Esophagus muscularis mucosa (tissue), 4 donors: ENCODE results near the gene ATP10B. TPM values are rescaled to one million over a fixed set of nuclear protein-coding genes. Genes with fewer than 3 reads are reported as not detected.

Experiments used
- DNase-seq: peaks from one replicate; pipeline ENCODE4 v3.0.0-alpha.2; 2017; ENCODE audit errors: extremely low spot score
- H3K27ac ChIP-seq, 4 donors: fragments of 200-600 bp; sonication (generic); replicated peaks in 1 of 4; 1 replicate in 3 of 4; 2 replicates in 1 of 4; pipeline ENCODE4 v1.5.1; 2016 to 2019; ENCODE audit warnings: mild to moderate bottlenecking in 1 of 4
- H3K27me3 ChIP-seq, 4 donors: fragments of 200-600 bp; sonication (generic); one replicate each; pipeline versions ENCODE4 v1.5.1 to v1.6.0; 2016 to 2019
- H3K36me3 ChIP-seq, 4 donors: fragments of 200-600 bp; sonication (generic); one replicate each; pipeline ENCODE4 v1.5.1; 2016 to 2019
- H3K4me1 ChIP-seq, 4 donors: fragments of 200-600 bp; sonication (generic); one replicate each; pipeline ENCODE4 v1.5.1; 2016 to 2019
- H3K4me3 ChIP-seq, 4 donors: fragments of 200-600 bp; sonication (generic); 1 replicate in 2 of 4; 2 replicates in 2 of 4; pipeline ENCODE4 v1.5.1; 2016 to 2019; ENCODE audit warnings: mild to moderate bottlenecking in 4 of 4, moderate library complexity in 1 of 4
- H3K9me3 ChIP-seq, 4 donors: fragments of 200-600 bp; sonication (generic); 1 replicate in 3 of 4; 2 replicates in 1 of 4; pipeline ENCODE4 v1.5.1; 2016 to 2019
- CTCF ChIP-seq, 3 experiments: fragments of 200-600 bp in 2 of 3; fragments of 450-650 bp in 1 of 3; sonication (generic) in 2 of 3; IDR thresholded peaks; one replicate each; pipeline ENCODE4 v1.5.1; 2017 to 2019; ENCODE audit warnings: antibody characterized with exemption in 3 of 3, mild to moderate bottlenecking in 2 of 3, moderate library complexity in 1 of 3
- EP300 ChIP-seq: sonication (generic); formaldehyde crosslinking; IDR thresholded peaks from one replicate; pipeline ENCODE4 v1.6.1; 2017; ENCODE audit warnings: antibody characterized with exemption
- POLR2A ChIP-seq: fragments of 450-650 bp; IDR thresholded peaks from one replicate; pipeline ENCODE4 v1.6.1; 2017; ENCODE audit warnings: antibody characterized with exemption, moderate library complexity, mild to moderate bottlenecking, low read depth
- POLR2AphosphoS5 ChIP-seq, 2 donors: sonication (generic); formaldehyde crosslinking; IDR thresholded peaks; one replicate each; pipeline ENCODE4 v1.6.1; 2017; ENCODE audit warnings: antibody characterized with exemption in 2 of 2
- WGBS: methylation state at CpG from one replicate; pipeline ENCODE4 v1.1.5; 2018; 5-methylcytosine and 5-hydroxymethylcytosine counted together
- intact Hi-C: fragments of 100-400 bp; cut with DNase I; formaldehyde crosslinking; loops from one replicate; pipeline ENCODE4 v1.15.1; 2023
- total RNA-seq, 4 donors: library from RNA; depleted of rRNA; stranded (reverse); fragments of >200 nt; gene quantifications; one replicate each; pipeline versions ENCODE4 v1.1.0 to v1.2.1, GENCODE V29; 2016

The ATP10B gene
- total RNA-seq, 4 donors from 2014 or later, result 0.42 to 1.1 (median 0.79) TPM

GRCh38 chr5:160675988-160676387 lies 176.0 kb downstream of the ATP10B start:
- TF ChIP-seq CTCF (IDR thresholded peaks at IDR 0.05) (no peak), EP300 (no peak), POLR2A (no peak), POLR2AphosphoS5 (IDR thresholded peaks at IDR 0.05) (no peak)
- Histone ChIP-seq H3K27me3 (no peaks in the 10 kb centered on the region), H3K9me3 (no peaks in the 10 kb centered on the region), H3K4me3 (no peak overlapping the region), H3K27ac (no peak overlapping the region), H3K36me3 (no peaks in the 10 kb centered on the region), H3K4me1 (no peaks in the 10 kb centered on the region)
- intact Hi-C loops, result no loop called here
- WGBS, result 65% methylated on average over 2 of the region's 2 CpGs
- DNase-seq, result peak; percentile 68

GRCh38 chr5:160674901-160675300 lies 177.1 kb downstream of the ATP10B start:
- Histone ChIP-seq H3K27me3 (no peaks in the 10 kb centered on the region), H3K4me3 (no peak overlapping the region), H3K27ac (no peak overlapping the region), H3K9me3 (no peaks in the 10 kb centered on the region), H3K36me3 (no peaks in the 10 kb centered on the region), H3K4me1 (no peaks in the 10 kb centered on the region)
- TF ChIP-seq POLR2A (no peak), EP300 (no peak), POLR2AphosphoS5 (IDR thresholded peaks at IDR 0.05) (no peak), CTCF (IDR thresholded peaks at IDR 0.05) (no peak)
- WGBS, result 53% methylated on average over 3 of the region's 3 CpGs
- intact Hi-C loops, result no loop called here
- DNase-seq, result no peak

- WGBS, result 77% methylated on average over 2 of the region's 2 CpGs
- Histone ChIP-seq H3K9me3 (no peaks in the 10 kb centered on the region), H3K4me1 (no peaks in the 10 kb centered on the region), H3K4me3 (no peak overlapping the region), H3K27me3 (no peaks in the 10 kb centered on the region), H3K36me3 (no peaks in the 10 kb centered on the region), H3K27ac (no peak overlapping the region)
- DNase-seq, result no peak
- intact Hi-C loops, result no loop called here
- TF ChIP-seq CTCF (IDR thresholded peaks at IDR 0.05) (no peak), EP300 (no peak), POLR2A (no peak)
Measured at GRCh38 chr5:160672521-160672920, 179.5 kb downstream of the ATP10B start.

GRCh38 chr5:160668356-160668755 lies 183.7 kb downstream of the ATP10B start:
- no peak for TF ChIP-seq POLR2AphosphoS5 (IDR thresholded peaks at IDR 0.05)
- TF ChIP-seq CTCF (IDR thresholded peaks at IDR 0.05), result no peak
- TF ChIP-seq EP300, result no peak
- no peak for TF ChIP-seq POLR2A
- WGBS, result 73% methylated on average over 2 of the region's 2 CpGs
- Histone ChIP-seq H3K9me3 (no peaks in the 10 kb centered on the region), H3K4me1 (no peaks in the 10 kb centered on the region), H3K27me3 (no peaks in the 10 kb centered on the region), H3K27ac (no peak overlapping the region), H3K36me3 (no peaks in the 10 kb centered on the region), H3K4me3 (no peak overlapping the region)
- intact Hi-C loops, result no loop called here
- no peak for DNase-seq

- no peaks in the 10 kb centered on the region for H3K9me3 ChIP-seq
- intact Hi-C loops, result no loop called here
- no peaks in the 10 kb centered on the region for H3K27me3 ChIP-seq
- no peaks in the 10 kb centered on the region for H3K36me3 ChIP-seq
- no peak overlapping the region for H3K4me3 ChIP-seq
- WGBS, result 67% methylated on average over 5 of the region's 5 CpGs
- H3K27ac ChIP-seq, result no peak overlapping the region
- no peaks in the 10 kb centered on the region for H3K4me1 ChIP-seq
- DNase-seq, result no peak
- no peak for TF ChIP-seq POLR2A
- no peak for TF ChIP-seq POLR2AphosphoS5 (IDR thresholded peaks at IDR 0.05)
- TF ChIP-seq EP300, result no peak
- no peak for TF ChIP-seq CTCF (IDR thresholded peaks at IDR 0.05)
Measured at GRCh38 chr5:160667160-160667559, 184.9 kb downstream of the ATP10B start.
